Islet precursor cell (in vitro differentiated cells): Measurements from ENCODE around the gene ORC5.
A peak's percentile ranks its signal among the peaks of the same experiment; 100 is the strongest.
"Not testable (repeated sequence)": the region's sequence is repeated elsewhere in the genome, so short reads cannot be mapped to it uniquely, and the experiment has no call there.

ENCODE experiments used
- DNase-seq: peaks from one replicate; pipeline ENCODE4 v3.0.0-alpha.2; 2018

The ORC5 gene

GRCh38 chr7:104207731-104208420 is at the start of gene ORC5:
TSS of gene ORC5 (minus strand) at chr7:104208013. CDS start at chr7:104207904, 109 bp downstream.
- peak; percentile 67 for DNase-seq

- DNase-seq: no peak
Measured at GRCh38 chr7:104255616-104256015, 47.8 kb upstream of the ORC5 start.

- DNase-seq: no peak
Measured at GRCh38 chr7:104255194-104255593, 47.4 kb upstream of the ORC5 start.

DNA sequence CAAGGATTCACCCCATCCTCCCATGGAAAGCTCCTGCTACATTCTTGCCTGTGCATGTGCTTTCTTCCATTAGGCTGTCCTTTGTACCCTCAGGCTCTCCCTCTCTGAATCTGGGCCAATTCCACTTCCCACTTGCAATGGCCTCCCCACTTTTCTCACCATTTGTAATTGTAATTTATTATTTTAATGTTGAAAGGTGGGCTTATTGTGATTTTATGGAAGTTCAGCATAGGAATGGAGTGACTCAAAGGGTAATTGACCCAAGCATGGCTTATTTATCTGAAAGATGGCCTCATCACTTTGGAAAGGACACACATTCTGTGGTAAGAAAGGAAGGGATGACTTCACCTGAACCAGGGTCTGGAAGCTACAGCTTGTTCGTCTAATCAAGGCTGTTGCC is 46.9 kb upstream of the ORC5 start:
- no peak for DNase-seq

- DNase-seq: no peak
Measured at GRCh38 chr7:104252409-104253134, 44.8 kb upstream of the ORC5 start.

DNA sequence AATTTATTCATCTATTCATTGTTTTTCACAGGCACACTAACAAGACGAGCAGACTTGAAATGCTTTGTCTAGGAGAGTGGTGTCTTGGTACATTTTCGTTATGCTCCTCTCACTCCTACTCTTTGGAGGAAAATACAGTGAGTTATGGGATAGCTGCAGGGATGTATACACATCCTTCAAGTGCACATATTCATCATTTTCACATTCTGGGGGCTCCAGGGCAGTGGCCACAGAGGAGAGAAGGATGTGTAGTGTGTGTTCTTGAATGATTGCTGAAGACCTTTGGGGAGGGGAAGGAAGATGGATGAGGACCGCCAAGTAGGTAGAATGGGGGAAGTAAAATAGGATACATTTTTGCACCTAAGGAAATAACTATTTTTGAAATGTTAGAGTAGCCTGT is 34.8 kb upstream of the ORC5 start:
- DNase-seq: no peak

GRCh38 chr7:104241538-104242209 is 33.9 kb upstream of the ORC5 start:
- DNase-seq: no peak

DNA sequence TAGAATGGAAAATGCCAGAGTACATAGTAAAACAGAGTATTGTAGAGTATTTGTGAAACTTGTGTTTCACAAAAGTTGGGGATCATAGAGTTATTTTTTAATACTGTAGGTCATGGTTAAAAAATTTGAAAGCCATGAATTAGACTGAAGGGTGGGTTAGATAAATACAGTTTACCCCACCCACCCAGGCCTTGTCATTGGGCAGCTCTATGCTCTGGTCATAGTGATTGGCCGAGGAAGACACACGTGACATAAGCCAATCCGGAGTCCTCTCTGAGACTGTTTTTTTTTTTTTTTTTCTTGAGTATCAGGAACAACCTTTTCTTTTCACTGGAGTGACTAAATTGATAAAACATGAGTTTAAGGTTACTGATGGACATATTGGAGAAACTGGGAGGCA is 33.3 kb upstream of the ORC5 start:
- no peak for DNase-seq

- DNase-seq: no peak
Measured at GRCh38 chr7:104240401-104240800, 32.6 kb upstream of the ORC5 start.

GRCh38 chr7:104234990-104235389 is 27.2 kb upstream of the ORC5 start:
- not testable (repeated sequence) for DNase-seq

DNA sequence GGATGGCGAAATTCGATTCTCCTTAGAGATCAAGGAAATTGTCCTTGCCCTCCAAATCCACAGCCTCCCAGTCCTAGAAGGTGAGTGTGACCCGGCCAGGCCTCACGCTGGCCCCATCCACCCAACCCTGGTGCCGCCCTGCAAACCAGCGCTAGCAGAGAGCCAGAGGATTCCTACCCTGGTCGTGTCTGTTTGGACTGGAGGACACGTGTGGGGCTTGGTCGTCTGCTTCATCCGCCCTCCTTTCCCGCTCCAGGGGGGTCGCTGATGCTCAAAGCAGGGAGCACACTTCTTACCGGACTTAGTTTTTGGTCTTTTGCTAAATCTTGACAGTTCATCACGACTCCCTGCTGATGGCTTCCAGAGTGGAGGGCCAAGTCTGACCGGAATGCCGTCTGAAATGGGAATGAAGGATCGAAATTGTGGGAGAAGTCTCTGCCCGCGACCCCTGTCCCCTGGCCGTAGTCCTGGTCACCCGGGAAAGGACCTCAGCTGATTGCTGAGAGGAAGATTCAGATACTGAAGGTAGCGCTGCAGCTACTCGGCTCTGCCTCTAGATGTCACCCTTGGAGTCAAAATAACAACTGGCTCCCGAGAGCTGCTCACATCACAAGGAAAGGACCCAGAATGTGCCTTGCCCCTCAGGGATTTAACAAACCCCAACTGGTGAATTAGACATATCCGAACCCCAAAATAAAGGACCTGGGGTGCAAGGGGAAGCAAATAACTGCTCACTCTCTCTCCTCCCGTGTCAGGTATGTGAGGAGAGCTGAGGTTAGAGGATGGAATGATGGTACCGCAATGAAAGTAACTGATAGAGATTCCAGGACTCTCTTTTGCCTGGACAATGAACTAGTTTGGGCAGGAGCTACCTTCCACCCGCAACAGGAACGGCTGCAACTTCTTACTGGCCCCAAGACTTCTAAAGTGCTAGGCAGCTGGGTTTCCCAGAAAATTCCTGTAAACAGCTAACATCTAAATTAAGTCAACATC is 23.5 kb upstream of the ORC5 start:
- DNase-seq: peak; percentile 77

DNA sequence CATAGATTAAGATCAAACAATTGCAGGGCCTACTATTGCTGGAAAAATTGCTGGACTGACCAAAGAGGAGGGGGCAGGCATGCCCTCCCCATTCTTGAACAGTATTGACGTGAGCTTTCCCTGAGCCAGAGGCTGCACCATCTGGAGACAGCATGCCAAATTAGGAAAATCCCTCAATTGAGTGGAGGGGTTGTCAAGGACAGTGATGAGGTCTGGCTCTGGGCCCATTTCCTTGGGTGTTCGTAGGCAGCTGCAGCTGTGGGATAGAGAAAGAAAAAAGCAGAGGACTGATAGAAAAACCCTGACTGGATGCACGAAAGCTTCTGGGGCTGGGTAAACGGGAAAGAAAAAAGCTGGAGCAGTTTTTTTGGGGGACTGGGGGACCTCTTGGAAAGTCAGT is 22.8 kb upstream of the ORC5 start:
- DNase-seq: no peak

GRCh38 chr7:104228442-104228841 is 20.6 kb upstream of the ORC5 start:
- DNase-seq: no peak

GRCh38 chr7:104225451-104225850 is 17.6 kb upstream of the ORC5 start:
- DNase-seq: no peak

- DNase-seq: no peak
Measured at GRCh38 chr7:104217620-104218019, 9.8 kb upstream of the ORC5 start.

DNA sequence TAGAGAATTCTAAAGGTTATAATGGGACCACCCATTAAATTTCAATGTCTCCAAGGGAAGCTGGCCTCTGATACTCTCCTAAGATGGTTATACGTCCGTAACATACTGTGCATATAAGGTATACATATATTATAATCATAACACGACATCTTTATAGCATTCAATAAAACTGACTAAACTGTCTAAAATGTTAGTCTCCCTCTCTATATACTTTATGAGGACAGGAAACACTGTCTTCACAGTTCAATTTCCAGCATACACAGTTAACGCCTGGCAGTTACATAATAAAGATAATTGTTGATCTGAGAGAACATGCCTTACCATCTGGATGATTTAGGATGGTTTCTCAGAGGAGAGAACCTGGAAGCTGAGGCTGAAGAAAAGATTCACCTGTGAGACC is 1.2 kb upstream of the ORC5 start:
- DNase-seq: no peak

DNA sequence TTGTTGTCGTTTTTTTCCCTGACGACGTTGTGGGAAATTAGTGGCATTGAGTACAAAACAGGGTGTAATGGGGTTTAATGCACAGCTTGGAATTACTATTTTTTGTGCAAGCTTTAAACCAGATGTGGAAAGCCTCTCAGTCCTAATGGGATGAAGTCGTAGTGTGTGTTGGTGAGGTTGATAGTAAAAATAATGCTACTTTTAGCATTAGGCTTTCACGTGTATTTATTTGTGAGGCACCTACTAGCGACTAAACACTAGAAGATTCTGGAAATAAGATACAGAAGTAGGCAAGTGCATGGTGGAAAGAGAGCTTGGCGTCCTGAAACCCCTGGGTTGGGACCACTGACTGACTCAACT is 588 bp upstream of the ORC5 start:
- DNase-seq: no peak

GRCh38 chr7:104207348-104207730 is 474 bp downstream of the ORC5 start:
- no peak for DNase-seq

- DNase-seq: no peak
Measured at GRCh38 chr7:104206841-104207240, 972 bp downstream of the ORC5 start.

- DNase-seq: no peak
Measured at GRCh38 chr7:104198673-104199278, 9.0 kb downstream of the ORC5 start.

DNA sequence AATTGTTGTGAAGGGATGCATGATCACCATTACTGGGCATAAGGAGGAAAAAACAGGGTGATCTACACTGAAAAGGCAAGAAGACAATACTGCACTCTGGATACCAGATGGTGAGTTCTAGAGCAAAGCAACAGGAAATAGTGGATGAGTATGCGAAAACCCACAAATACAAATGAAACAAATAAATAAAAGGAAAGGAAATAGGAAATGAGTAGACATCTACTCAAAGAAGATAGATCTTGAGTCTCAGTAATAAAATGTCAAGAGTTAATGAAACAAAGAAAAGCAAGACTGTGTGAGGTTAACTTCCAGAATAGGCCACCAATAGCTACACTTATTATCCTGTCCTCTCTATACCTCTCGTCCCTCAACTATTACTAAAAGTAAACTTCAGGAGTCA is 11.7 kb downstream of the ORC5 start:
- no peak for DNase-seq

- DNase-seq: no peak
Measured at GRCh38 chr7:104192434-104192833, 15.4 kb downstream of the ORC5 start.

DNA sequence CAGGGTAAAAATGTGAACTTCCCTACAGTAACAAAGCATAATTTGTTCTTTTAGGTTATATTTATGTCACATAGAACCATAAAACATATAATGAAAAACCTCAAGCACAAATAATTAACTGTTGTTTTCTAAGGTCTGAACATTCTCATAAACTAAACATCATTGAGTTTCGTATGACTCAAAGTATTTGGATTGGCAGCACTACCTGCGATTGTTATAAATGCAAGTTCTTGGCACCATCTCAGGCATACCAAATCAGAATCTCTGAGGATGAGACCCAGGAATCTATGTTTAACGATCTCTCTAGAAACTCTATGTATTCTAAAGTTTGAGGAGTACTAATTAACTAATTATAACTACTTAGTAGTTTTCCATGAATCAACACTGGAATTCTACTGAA is 22.5 kb downstream of the ORC5 start:
- no peak for DNase-seq
